CD4-positive, alpha-beta T cell (primary cell): ENCODE measurements around the gene SCYGR4. TPM values are rescaled to one million over a fixed set of nuclear protein-coding genes. Genes with fewer than 3 reads are reported as not detected.

Source experiments
- ATAC-seq: fragments of 200-7000 bp; cut with Tn5 transposase; one replicate; pipeline ENCODE4 v1.10.0; 2022; ENCODE audit warnings: mild to moderate bottlenecking; ENCODE audit not compliant: poor library complexity
- CTCF ChIA-PET: fragments of 350-600 bp; sonication (Branson Sonifier 250); formaldehyde crosslinking; loops from one replicate; lab custom pipeline; 2021; ENCODE audit warnings: antibody characterized with exemption, inconsistent platforms; lab: Charles Lee
- POLR2A ChIA-PET: fragments of 350-600 bp; sonication (Branson Sonifier 250); formaldehyde crosslinking; loops from one replicate; lab custom pipeline; 2021; ENCODE audit warnings: antibody characterized with exemption, inconsistent platforms; lab: Charles Lee
- DNase-seq, 14 experiments: peaks; one replicate each; pipeline ENCODE4 v3.0.0-alpha.2; 2013 to 2020; ENCODE audit warnings: mixed read lengths in 2 of 14
- H3K27ac ChIP-seq, 2 donors: one replicate each; pipeline versions ENCODE4 v1.5.1 to v1.7.0; 2013; ENCODE audit warnings: low read length in 2 of 2, low read depth in 1 of 2, mild to moderate bottlenecking in 1 of 2
- H3K27me3 ChIP-seq, 2 experiments: 1 replicate in 1 of 2; 2 replicates in 1 of 2; pipeline versions ENCODE4 v1.6.1 to v1.7.0; 2013; ENCODE audit warnings: low read length in 2 of 2, control low read depth in 1 of 2, mild to moderate bottlenecking in 1 of 2, moderate library complexity in 1 of 2; ENCODE audit not compliant: insufficient read depth in 2 of 2, control insufficient read depth in 1 of 2
- H3K36me3 ChIP-seq: one replicate; pipeline ENCODE4 v1.6.1; 2013; ENCODE audit warnings: low read length, control low read depth; ENCODE audit not compliant: insufficient read depth
- H3K4me1 ChIP-seq: one replicate; pipeline ENCODE4 v1.6.1; 2013; ENCODE audit warnings: low read length, control low read depth; ENCODE audit not compliant: insufficient read depth
- H3K4me3 ChIP-seq: one replicate; pipeline ENCODE4 v1.5.1; 2013; ENCODE audit warnings: mild to moderate bottlenecking, low read length, moderate library complexity
- H3K9me3 ChIP-seq, 2 experiments: 1 replicate in 1 of 2; 2 replicates in 1 of 2; pipeline versions ENCODE4 v1.6.1 to v1.7.0; 2013; ENCODE audit warnings: low read length in 2 of 2, mild to moderate bottlenecking in 2 of 2, control low read depth in 1 of 2, moderate library complexity in 1 of 2; ENCODE audit not compliant: control insufficient read depth in 1 of 2, insufficient read depth in 1 of 2
- H3K27ac Mint-ChIP-seq: one replicate; pipeline ENCODE4 v1.8.0; 2020; ENCODE audit warnings: mixed read lengths
- H3K27me3 Mint-ChIP-seq: one replicate; pipeline ENCODE4 v1.8.0; 2021; ENCODE audit warnings: mixed read lengths
- H3K36me3 Mint-ChIP-seq: one replicate; pipeline ENCODE4 v1.8.0; 2021; ENCODE audit warnings: low read depth, mixed read lengths
- H3K4me1 Mint-ChIP-seq: one replicate; pipeline ENCODE4 v1.8.0; 2021; ENCODE audit warnings: low read depth, mixed read lengths
- H3K4me3 Mint-ChIP-seq: one replicate; pipeline ENCODE4 v1.8.0; 2020; ENCODE audit warnings: mild to moderate bottlenecking, mixed read lengths
- H3K9me3 Mint-ChIP-seq: one replicate; pipeline ENCODE4 v1.8.0; 2020; ENCODE audit warnings: mixed read lengths
- CTCF ChIP-seq: fragments of 200-600 bp; IDR thresholded peaks from one replicate; pipeline ENCODE4 v1.8.0; 2022; ENCODE audit warnings: antibody characterized with exemption, mild to moderate bottlenecking
- intact Hi-C, 2 experiments: fragments of 100-400 bp; cut with DNase I in 1 of 2; cut with micrococcal nuclease in 1 of 2; formaldehyde crosslinking; loops; one replicate each; pipeline versions ENCODE4 v1.15.1 to v1.9.0; 2023 to 2025; cut with DNase I, micrococcal nuclease
- total RNA-seq, 174 experiments: library from RNA in 2 of 174; stranded (reverse) in 2 of 174; gene quantifications; one replicate each; pipeline ENCODE4 v1.2.3 and lab custom pipeline; 2021 to 2026

The SCYGR4 gene
- total RNA-seq, 2 experiments from 2014 or later, result not detected

- POLR2A ChIA-PET, result no interaction called here
- Histone ChIP-seq H3K27me3 (peaks cover 0 to 8% of the 10 kb centered on the region in 2 experiments), H3K9me3 (peaks cover 0 to 7% of the 10 kb centered on the region in 2 experiments), H3K4me1 (no peaks in the 10 kb centered on the region), H3K27ac (no peak overlapping the region), H3K36me3 (no peaks in the 10 kb centered on the region), H3K4me3 (no peak overlapping the region)
- intact Hi-C loops, result no loop called here
- TF ChIP-seq CTCF, result no peak
- Mint-ChIP-seq H3K4me3 (no peak overlapping the region), H3K4me1 (peaks cover 11% of the 10 kb centered on the region), H3K9me3 (no peaks in the 10 kb centered on the region), H3K27ac (no peak overlapping the region), H3K27me3 (peaks cover 40% of the 10 kb centered on the region), H3K36me3 (no peaks in the 10 kb centered on the region)
- no peak for DNase-seq
- CTCF ChIA-PET, result no interaction called here
- no peak for ATAC-seq
Observed at GRCh38 chr2:227612546-227613271, 4.6 kb upstream of the SCYGR4 start.

- DNase-seq (no peak), ATAC-seq (no peak)
- no peaks in the 10 kb centered on the region for H3K9me3 Mint-ChIP-seq
- peaks cover 7% of the 10 kb centered on the region for H3K4me1 Mint-ChIP-seq
- ChIA-PET POLR2A (no interaction called here), CTCF (no interaction called here)
- no peaks in the 10 kb centered on the region for H3K36me3 Mint-ChIP-seq
- H3K27me3 Mint-ChIP-seq, result peaks cover 44% of the 10 kb centered on the region
- TF ChIP-seq CTCF, result no peak
- Histone ChIP-seq H3K27ac (no peak overlapping the region), H3K9me3 (peaks cover 0 to 8% of the 10 kb centered on the region in 2 experiments), H3K27me3 (peaks cover 0 to 8% of the 10 kb centered on the region in 2 experiments), H3K4me3 (no peak overlapping the region), H3K4me1 (no peaks in the 10 kb centered on the region), H3K36me3 (no peaks in the 10 kb centered on the region)
- intact Hi-C loops, result no loop called here
- H3K4me3 Mint-ChIP-seq, result no peak overlapping the region
- H3K27ac Mint-ChIP-seq, result no peak overlapping the region
Observed at GRCh38 chr2:227613272-227613660, 4.0 kb upstream of the SCYGR4 start.

- no peaks in the 10 kb centered on the region for H3K36me3 ChIP-seq
- H3K9me3 ChIP-seq, result peaks cover 0 to 4% of the 10 kb centered on the region in 2 experiments
- peaks cover 0 to 4% of the 10 kb centered on the region in 2 experiments for H3K27me3 ChIP-seq
- DNase-seq (no peak), ATAC-seq (no peak)
- no peak for TF ChIP-seq CTCF
- intact Hi-C loops, result no loop called here
- no peak overlapping the region for H3K4me3 ChIP-seq
- no peak overlapping the region for H3K27ac ChIP-seq
- Mint-ChIP-seq H3K4me1 (peaks cover under 1% of the 10 kb centered on the region), H3K27me3 (peaks cover 40% of the 10 kb centered on the region), H3K4me3 (no peak overlapping the region), H3K9me3 (no peaks in the 10 kb centered on the region), H3K36me3 (no peaks in the 10 kb centered on the region), H3K27ac (no peak overlapping the region)
- no peaks in the 10 kb centered on the region for H3K4me1 ChIP-seq
- ChIA-PET CTCF (no interaction called here), POLR2A (no interaction called here)
Observed at GRCh38 chr2:227614246-227614645, 3.1 kb upstream of the SCYGR4 start.
